Measurements from ENCODE around the gene CPB2. TPM values are rescaled to one million over a fixed set of nuclear protein-coding genes. Genes with fewer than 3 reads are reported as not detected.

The CPB2 gene
- total RNA-seq, 2 donors from 2014 or later = not detected

DNA sequence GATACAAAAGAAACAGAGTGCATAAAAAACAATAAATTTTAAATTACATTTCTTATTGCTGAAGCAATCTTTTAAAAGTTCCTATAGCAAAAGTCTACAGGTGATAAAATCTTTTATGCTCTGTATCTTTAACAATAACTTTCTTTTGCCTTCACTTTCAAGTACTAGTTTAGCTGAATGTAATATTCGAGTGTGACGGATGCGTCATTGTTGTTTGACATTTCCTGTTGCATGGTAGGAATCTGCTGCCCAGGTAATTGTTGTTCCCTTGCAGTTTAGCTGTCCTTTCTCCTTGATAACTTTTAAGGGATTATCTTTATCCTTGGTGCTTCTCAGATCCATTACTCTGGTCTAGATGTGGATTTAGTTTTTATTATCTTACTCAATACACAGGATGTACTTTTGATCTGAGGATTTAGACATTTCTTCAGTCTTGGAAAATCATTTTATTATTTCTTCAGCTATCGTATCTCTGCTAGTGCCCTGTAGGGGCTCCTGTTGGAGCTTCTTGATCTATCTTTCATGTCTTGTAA lies 2.1 kb upstream of the CPB2 start:
- H3K4me3 Mint-ChIP-seq = no peak overlapping the region

DNA sequence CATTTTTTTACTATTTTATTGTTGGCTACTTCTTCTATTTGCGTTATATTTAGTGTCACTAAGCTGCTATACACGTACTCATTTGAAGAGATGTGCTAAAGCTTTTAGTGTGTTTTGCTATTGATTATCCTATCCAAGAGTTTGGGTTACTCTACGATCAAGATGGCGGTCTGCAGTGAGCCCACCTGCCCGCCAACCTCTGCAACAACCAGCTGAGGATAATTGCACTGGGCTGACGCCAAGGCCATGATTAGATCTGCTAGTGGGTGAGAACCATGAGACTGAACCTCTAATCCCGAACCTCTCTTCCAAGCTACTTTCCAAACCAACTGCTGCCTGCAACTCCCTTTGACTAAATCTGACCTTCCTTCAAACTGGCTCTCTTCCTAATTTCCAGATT lies 1.8 kb downstream of the CPB2 start:
- TF ChIP-seq, protein P1, sequence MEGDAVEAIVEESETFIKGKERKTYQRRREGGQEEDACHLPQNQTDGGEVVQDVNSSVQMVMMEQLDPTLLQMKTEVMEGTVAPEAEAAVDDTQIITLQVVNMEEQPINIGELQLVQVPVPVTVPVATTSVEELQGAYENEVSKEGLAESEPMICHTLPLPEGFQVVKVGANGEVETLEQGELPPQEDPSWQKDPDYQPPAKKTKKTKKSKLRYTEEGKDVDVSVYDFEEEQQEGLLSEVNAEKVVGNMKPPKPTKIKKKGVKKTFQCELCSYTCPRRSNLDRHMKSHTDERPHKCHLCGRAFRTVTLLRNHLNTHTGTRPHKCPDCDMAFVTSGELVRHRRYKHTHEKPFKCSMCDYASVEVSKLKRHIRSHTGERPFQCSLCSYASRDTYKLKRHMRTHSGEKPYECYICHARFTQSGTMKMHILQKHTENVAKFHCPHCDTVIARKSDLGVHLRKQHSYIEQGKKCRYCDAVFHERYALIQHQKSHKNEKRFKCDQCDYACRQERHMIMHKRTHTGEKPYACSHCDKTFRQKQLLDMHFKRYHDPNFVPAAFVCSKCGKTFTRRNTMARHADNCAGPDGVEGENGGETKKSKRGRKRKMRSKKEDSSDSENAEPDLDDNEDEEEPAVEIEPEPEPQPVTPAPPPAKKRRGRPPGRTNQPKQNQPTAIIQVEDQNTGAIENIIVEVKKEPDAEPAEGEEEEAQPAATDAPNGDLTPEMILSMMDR (conservative IDR thresholded peaks at IDR 0.05) = no peak
- H3K9ac ChIP-seq (ENCODE audit: extremely low read depth, low read length, poor library complexity, severe bottlenecking) = no peak overlapping the region
- no peak overlapping the region for H3K4me3 ChIP-seq (ENCODE audit: low read length)
- Mint-ChIP-seq H3K4me3 (no peak overlapping the region), H3K27me3 (ENCODE audit: insufficient read depth) (no peaks in the 10 kb centered on the region), H3K4me1 (peaks cover 3% of the 10 kb centered on the region), H3K36me3 (ENCODE audit: low read depth) (no peaks in the 10 kb centered on the region), H3K27ac (no peak overlapping the region), H3K9me3 (no peaks in the 10 kb centered on the region)
- H3K27ac ChIP-seq (ENCODE audit: low read depth, low read length) = no peak overlapping the region
- H3K36me3 ChIP-seq (ENCODE audit: control insufficient read depth, insufficient read depth, low read length) = no peaks in the 10 kb centered on the region
- no peaks in the 10 kb centered on the region for H3K4me1 ChIP-seq (ENCODE audit: control insufficient read depth, insufficient read depth, low read length)
- H3K9me3 ChIP-seq (ENCODE audit: control insufficient read depth, low read length) = no peaks in the 10 kb centered on the region
- DNase-seq = no peak
- no peaks in the 10 kb centered on the region for H3K27me3 ChIP-seq (ENCODE audit: control insufficient read depth, insufficient read depth, low read length, poor library complexity, severe bottlenecking)
- WGBS, 2 experiments (ENCODE audit: insufficient coverage in 1 of 2, insufficient read length in 1 of 2) = 96 to 97% methylated on average over 6 to 7 of the region's 7 CpGs

More for the DNA sequence above, 2.1 kb upstream of the CPB2 start:
- H3K27ac Mint-ChIP-seq = no peak overlapping the region
- H3K9me3 Mint-ChIP-seq = no peaks in the 10 kb centered on the region
- H3K27me3 Mint-ChIP-seq (ENCODE audit: insufficient read depth) = no peaks in the 10 kb centered on the region
- H3K27me3 ChIP-seq (ENCODE audit: control insufficient read depth, insufficient read depth, low read length, poor library complexity, severe bottlenecking) = no peaks in the 10 kb centered on the region
- H3K4me1 ChIP-seq (ENCODE audit: control insufficient read depth, insufficient read depth, low read length) = no peaks in the 10 kb centered on the region
- peaks cover 3% of the 10 kb centered on the region for H3K4me1 Mint-ChIP-seq
- TF ChIP-seq, protein P1 (conservative IDR thresholded peaks at IDR 0.05) = peak; percentile 33
- DNase-seq = no peak
- no peaks in the 10 kb centered on the region for H3K36me3 Mint-ChIP-seq (ENCODE audit: low read depth)
- 80% methylated on average over 4 of the region's 4 CpGs; no CpG with 5 or more reads in 1 of the 2 experiments for WGBS, 2 experiments (ENCODE audit: insufficient coverage in 1 of 2, insufficient read length in 1 of 2)
- H3K36me3 ChIP-seq (ENCODE audit: control insufficient read depth, insufficient read depth, low read length) = no peaks in the 10 kb centered on the region
- H3K9ac ChIP-seq (ENCODE audit: extremely low read depth, low read length, poor library complexity, severe bottlenecking) = no peak overlapping the region
- H3K4me3 ChIP-seq (ENCODE audit: low read length) = no peak overlapping the region
- no peaks in the 10 kb centered on the region for H3K9me3 ChIP-seq (ENCODE audit: control insufficient read depth, low read length)
- H3K27ac ChIP-seq (ENCODE audit: low read depth, low read length) = no peak overlapping the region

DNA sequence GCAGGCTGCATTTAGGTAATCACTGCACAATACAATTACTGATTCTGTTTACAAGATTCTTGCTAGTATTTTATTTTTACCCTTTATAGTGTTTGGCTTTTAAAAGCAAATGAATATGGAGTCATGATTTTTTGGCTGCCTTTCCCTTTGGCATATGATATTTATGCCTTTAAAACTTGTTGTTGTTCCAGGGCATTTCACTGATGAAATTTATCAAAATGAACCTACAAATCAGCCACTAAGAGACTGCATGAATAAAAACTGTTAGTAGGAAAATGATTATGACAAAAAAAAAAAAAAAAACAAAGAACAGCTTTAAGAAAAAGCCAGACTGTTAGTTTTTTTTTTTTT lies 2.6 kb downstream of the CPB2 start:
- Histone ChIP-seq H3K36me3 (ENCODE audit: control insufficient read depth, insufficient read depth, low read length) (no peaks in the 10 kb centered on the region), H3K9ac (ENCODE audit: extremely low read depth, low read length, poor library complexity, severe bottlenecking) (no peak overlapping the region), H3K27ac (ENCODE audit: low read depth, low read length) (no peak overlapping the region), H3K27me3 (ENCODE audit: control insufficient read depth, insufficient read depth, low read length, poor library complexity, severe bottlenecking) (no peaks in the 10 kb centered on the region), H3K9me3 (ENCODE audit: control insufficient read depth, low read length) (no peaks in the 10 kb centered on the region), H3K4me3 (ENCODE audit: low read length) (no peak overlapping the region), H3K4me1 (ENCODE audit: control insufficient read depth, insufficient read depth, low read length) (no peaks in the 10 kb centered on the region)
- Mint-ChIP-seq H3K4me1 (peaks cover 3% of the 10 kb centered on the region), H3K27me3 (ENCODE audit: insufficient read depth) (no peaks in the 10 kb centered on the region), H3K27ac (no peak overlapping the region), H3K9me3 (no peaks in the 10 kb centered on the region), H3K36me3 (ENCODE audit: low read depth) (no peaks in the 10 kb centered on the region), H3K4me3 (no peak overlapping the region)
- DNase-seq = no peak
- TF ChIP-seq, protein P1 (conservative IDR thresholded peaks at IDR 0.05) = no peak
